ENCODE measurements around the gene CTNNA1.

CTNNA1 gene

DNA sequence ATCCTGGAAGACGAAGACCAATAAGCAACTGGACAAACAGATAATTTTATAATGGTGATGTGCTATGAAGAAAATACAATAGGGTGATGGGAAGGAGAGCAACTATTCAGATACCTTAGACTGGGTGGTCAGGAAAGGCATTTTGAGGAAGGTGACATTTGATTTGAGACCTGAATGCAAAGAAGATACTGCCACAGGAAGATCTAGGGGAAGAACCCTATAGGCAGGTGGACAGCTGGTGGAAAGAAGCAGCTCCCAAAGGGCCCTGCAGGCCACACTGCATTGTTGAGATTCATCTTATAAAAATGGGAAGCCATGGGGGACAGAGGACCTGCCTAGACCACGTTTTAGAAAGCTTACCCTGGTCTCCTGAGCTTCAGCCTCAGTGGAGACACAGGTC is 19.7 kb upstream of the CTNNA1 start:
- TF ChIP-seq, protein P1, sequence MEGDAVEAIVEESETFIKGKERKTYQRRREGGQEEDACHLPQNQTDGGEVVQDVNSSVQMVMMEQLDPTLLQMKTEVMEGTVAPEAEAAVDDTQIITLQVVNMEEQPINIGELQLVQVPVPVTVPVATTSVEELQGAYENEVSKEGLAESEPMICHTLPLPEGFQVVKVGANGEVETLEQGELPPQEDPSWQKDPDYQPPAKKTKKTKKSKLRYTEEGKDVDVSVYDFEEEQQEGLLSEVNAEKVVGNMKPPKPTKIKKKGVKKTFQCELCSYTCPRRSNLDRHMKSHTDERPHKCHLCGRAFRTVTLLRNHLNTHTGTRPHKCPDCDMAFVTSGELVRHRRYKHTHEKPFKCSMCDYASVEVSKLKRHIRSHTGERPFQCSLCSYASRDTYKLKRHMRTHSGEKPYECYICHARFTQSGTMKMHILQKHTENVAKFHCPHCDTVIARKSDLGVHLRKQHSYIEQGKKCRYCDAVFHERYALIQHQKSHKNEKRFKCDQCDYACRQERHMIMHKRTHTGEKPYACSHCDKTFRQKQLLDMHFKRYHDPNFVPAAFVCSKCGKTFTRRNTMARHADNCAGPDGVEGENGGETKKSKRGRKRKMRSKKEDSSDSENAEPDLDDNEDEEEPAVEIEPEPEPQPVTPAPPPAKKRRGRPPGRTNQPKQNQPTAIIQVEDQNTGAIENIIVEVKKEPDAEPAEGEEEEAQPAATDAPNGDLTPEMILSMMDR (IDR thresholded peaks at IDR 0.05; ENCODE audit: low read depth, low read length), result no peak
- H3K4me3 ChIP-seq (ENCODE audit: low read depth, low read length), result no peak overlapping the region
- in situ Hi-C loops (cut with HindIII; ENCODE audit: low sequenced_read_pairs), result no loop called here
- no peak for DNase-seq (ENCODE audit: low read depth, low spot score)

DNA sequence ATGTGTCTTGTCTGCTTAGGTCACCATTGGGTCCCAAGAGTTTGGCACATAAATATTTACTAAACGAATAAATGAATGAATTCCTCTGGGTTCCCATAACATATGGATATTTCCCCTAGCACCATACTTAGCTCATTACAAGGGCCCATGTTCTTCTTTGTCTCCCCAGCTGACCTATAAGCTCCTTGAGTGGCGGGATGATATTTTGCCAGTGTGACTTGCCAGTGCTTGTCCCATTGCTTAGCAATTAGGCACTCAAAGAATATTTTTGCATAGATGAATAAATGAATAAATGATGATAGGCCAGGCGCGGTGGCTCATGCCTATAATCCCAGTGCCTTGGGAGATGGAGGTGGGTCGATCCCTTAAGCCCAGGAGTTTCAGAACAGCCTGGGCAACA is 16.9 kb upstream of the CTNNA1 start:
- no peak for DNase-seq (ENCODE audit: low read depth, low spot score)
- in situ Hi-C loops (cut with HindIII; ENCODE audit: low sequenced_read_pairs), result no loop called here
- TF ChIP-seq, protein P1 (IDR thresholded peaks at IDR 0.05; ENCODE audit: low read depth, low read length), result no peak
- H3K4me3 ChIP-seq (ENCODE audit: low read depth, low read length), result no peak overlapping the region

DNA sequence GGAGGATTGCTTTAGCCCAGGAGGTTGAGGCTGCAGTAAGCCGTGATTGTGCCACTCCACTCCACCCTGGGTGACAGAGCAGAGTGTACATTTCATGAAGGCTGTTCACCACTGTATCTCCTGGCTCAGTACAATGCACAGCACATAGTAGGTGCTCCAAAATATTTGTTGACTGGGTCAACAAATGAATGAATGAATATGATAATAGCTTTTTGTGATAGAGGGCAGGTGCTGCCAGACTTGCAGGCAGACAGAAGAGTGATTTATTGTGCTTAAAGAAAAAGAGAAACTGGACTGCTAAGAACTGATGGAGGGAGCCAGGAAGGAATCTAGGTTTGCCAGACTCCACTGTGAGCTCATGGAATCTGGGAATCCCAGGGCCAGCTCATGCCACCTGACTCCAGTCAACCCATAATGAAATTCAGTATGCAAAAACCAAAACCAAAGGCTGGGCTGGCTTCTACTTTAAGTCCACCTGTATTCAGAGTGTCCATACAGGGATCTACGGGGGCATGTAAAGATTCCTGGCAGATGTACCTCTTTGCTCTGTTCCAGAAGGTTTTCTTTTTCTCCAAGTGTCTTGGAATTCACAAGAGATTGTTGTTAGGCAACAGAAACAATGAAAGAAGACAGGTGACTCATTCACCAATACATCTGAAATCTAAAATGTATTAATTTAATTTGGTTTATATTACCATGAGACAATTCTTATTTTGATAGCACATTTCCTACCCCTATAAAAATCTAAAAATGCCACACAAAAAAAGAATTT is 15.5 kb upstream of the CTNNA1 start:
- in situ Hi-C loops (cut with HindIII; ENCODE audit: low sequenced_read_pairs), result no loop called here
- TF ChIP-seq, protein P1 (IDR thresholded peaks at IDR 0.05; ENCODE audit: low read depth, low read length), result no peak
- no peak for DNase-seq (ENCODE audit: low read depth, low spot score)
- no peak overlapping the region for H3K4me3 ChIP-seq (ENCODE audit: low read depth, low read length)

DNA sequence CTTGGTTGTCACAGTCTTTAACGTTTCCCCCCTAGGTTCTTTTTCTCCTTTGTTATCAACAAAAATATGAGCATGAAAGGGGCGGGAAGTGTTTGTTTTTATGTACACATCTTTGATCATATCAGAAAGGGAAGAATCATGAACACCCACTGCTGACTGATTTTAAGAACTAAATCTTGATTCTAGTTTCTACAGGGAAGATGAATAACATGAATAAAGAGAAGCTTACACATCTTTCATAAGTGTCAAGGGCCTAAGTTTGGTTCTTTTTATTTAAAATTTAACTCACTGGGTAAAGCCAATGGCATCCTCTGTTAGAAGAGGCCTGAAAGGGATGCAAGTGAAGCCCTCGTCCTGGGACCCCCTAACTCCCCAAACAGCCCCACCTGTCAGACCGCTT is 14.8 kb upstream of the CTNNA1 start:
- no peak for DNase-seq (ENCODE audit: low read depth, low spot score)
- in situ Hi-C loops (cut with HindIII; ENCODE audit: low sequenced_read_pairs), result no loop called here
- H3K4me3 ChIP-seq (ENCODE audit: low read depth, low read length), result no peak overlapping the region
- TF ChIP-seq, protein P1 (IDR thresholded peaks at IDR 0.05; ENCODE audit: low read depth, low read length), result no peak

DNA sequence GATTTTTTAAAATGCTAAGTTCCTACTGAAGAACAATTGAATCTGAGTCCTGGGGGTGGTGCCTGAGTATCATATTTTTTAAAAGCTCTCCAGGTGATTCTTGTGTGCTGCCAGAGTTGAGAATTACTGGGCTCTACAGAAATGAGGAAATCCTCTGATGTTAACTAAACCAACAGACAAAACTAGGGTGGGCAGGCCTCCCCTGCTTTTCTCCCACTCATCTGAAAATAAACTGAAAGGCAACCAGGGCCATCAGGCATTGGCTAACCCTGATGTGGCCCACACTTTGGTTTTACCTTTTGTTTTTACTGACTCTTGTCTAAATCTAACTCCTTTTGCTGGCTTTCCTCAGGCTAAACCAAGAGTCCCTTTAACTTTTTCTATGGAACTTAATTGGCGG is 13.3 kb upstream of the CTNNA1 start:
- TF ChIP-seq, protein P1 (IDR thresholded peaks at IDR 0.05; ENCODE audit: low read depth, low read length), result no peak
- no peak for DNase-seq (ENCODE audit: low read depth, low spot score)
- no peak overlapping the region for H3K4me3 ChIP-seq (ENCODE audit: low read depth, low read length)
- in situ Hi-C loops (cut with HindIII; ENCODE audit: low sequenced_read_pairs), result no loop called here

DNA sequence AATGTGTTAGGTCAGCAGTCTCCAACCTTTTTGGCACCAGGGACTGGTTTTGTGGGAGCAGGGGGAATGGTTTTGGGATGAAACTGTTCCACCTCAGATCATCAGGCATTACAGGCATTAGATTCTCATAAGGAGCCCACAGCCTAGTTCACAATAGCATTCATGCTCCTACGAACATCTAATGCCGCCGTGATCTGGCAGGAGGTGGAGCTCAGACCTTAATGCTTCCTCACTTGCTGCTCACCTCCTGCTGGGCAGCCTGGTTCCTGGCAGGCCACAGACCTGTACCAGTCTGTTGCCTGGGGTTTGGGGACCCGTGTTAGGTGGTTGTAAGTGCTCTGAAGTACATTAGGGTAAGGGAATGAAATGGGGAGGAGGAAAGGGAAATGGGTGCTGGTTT is 9.7 kb upstream of the CTNNA1 start:
- TF ChIP-seq, protein P1 (IDR thresholded peaks at IDR 0.05; ENCODE audit: low read depth, low read length), result no peak
- in situ Hi-C loops (cut with HindIII; ENCODE audit: low sequenced_read_pairs), result no loop called here
- DNase-seq (ENCODE audit: low read depth, low spot score), result no peak
- H3K4me3 ChIP-seq (ENCODE audit: low read depth, low read length), result no peak overlapping the region
